Measurements from ENCODE around the gene RYR2. TPM values are rescaled to one million over a fixed set of nuclear protein-coding genes. Genes with fewer than 3 reads are reported as not detected.

RYR2 gene
- total and polyA plus RNA-seq, 9 of the 15 experiments (the other 6 are each of a cell fraction or from before 2014, with no cell fraction given): 0.03 to 0.42 (median 0.14) TPM

DNA sequence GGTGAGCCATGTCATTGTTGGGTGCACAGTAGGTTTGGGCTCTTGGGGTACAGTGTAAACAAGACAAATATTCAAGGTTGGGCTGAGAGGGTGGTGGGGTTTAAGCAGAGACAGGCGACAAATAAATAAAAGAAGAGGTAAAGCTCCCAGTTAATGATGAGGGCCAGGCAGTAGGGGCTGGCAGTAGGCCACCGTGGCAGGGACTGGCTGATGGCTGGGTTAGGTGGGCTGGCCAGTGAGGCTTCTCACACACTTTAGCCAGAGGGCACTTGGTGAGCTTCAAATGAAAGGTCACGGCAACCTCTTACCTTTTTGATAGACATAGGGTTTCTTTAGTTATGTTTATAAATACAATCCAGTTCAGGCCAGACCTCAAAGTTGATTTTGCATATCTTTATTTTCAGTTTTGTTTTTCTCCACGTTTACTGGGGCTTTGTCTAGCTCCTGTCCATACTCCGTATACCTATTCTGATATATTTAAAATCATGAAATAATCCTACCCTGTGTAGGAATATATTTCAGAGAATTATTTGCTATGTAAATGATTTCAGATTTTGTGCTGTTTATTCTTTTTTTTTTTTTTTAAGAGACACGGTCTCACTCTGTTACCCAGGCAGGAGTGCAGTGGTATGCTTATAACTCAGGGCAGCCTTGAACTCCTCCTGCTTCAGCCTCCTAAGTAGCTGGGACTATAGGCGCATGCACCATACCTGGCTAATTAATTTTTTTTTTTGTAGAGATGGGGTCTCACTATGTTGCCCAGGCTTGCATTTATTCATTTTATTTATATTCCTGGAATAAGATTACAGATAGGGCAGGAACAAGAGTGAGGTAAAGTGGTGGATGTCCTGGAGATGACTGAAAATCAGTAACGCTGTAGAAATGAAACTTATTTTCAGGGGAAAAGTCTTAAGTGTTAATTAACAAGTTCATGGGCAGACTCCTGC, 122.7 kb downstream of the RYR2 start:
- H3K9me3 ChIP-seq (replicated peaks; ENCODE audit: control insufficient read depth, insufficient read depth, low read depth, low read length): no peaks in the 10 kb centered on the region
- no peak overlapping the region for H3K9ac ChIP-seq (ENCODE audit: insufficient read depth in 1 of 2, low read depth in 2 of 2, low read length in 2 of 2)
- no TSS peak for BruUV-seq (replicated peaks)
- no peak overlapping the region for H3K4me3 ChIP-seq
- H4K20me1 ChIP-seq (replicated peaks; ENCODE audit: control insufficient read depth, insufficient read depth, low read length): no peaks in the 10 kb centered on the region
- no peak for ATAC-seq
- no peak overlapping the region for H2AFZ ChIP-seq (ENCODE audit: low read depth, low read length)
- H3K79me2 ChIP-seq (ENCODE audit: control insufficient read depth, insufficient read depth, low read length): no peaks in the 10 kb centered on the region
- H3K9me1 ChIP-seq (ENCODE audit: control insufficient read depth, insufficient read depth, low read length): no peaks in the 10 kb centered on the region
- intact Hi-C loops (cut with micrococcal nuclease) (no loop called here), in situ Hi-C loops (cut with MboI) (no loop called here)
- H3K4me1 ChIP-seq (replicated peaks in 1 of 2; ENCODE audit: control insufficient read depth in 2 of 2, insufficient read depth in 2 of 2, low read length in 2 of 2): no peaks in the 10 kb centered on the region
- H3K36me3 ChIP-seq (ENCODE audit: control insufficient read depth, insufficient read depth, low read length): no peaks in the 10 kb centered on the region
- ChIA-PET CTCF (ENCODE audit: low intra/inter-chr PET ratio) (no interaction called here), POLR2A (interaction anchor here (0.6 kb wide), 1 partner anchor 286 kb away, joined by 3 read pairs; no protein-coding TSS in a partner anchor)
- no peaks in the 10 kb centered on the region for H3K27me3 ChIP-seq (ENCODE audit: control insufficient read depth in 2 of 2, insufficient read depth in 2 of 2, low read length in 2 of 2)
- no peak overlapping the region for H3K27ac ChIP-seq (ENCODE audit: extremely low read depth, low read depth, low read length)
- DNase-seq (ENCODE audit: extremely low read depth in 1 of 4, low spot score in 3 of 4): no peak
- WGBS (ENCODE audit: insufficient coverage, low coverage, missing lambda C conversion rate): 2% methylated on average over 8 of the region's 8 CpGs
- no peak for TF ChIP-seq MEF2A (IDR thresholded peaks at IDR 0.05; ENCODE audit: control insufficient read depth, low read depth, low read length)
- TF ChIP-seq TRIM24 (IDR thresholded peaks at IDR 0.05): no peak
- TF ChIP-seq XRCC4 (IDR thresholded peaks at IDR 0.05; ENCODE audit: extremely low read depth, insufficient read depth, insufficient read length): no peak
- no peak for TF ChIP-seq RB1 (IDR thresholded peaks at IDR 0.05; ENCODE audit: low read depth)
- no peak for TF ChIP-seq ZNF408 (CRISPR knock-in tag; IDR thresholded peaks at IDR 0.05; ENCODE audit: low read depth)
- TF ChIP-seq, protein P1, sequence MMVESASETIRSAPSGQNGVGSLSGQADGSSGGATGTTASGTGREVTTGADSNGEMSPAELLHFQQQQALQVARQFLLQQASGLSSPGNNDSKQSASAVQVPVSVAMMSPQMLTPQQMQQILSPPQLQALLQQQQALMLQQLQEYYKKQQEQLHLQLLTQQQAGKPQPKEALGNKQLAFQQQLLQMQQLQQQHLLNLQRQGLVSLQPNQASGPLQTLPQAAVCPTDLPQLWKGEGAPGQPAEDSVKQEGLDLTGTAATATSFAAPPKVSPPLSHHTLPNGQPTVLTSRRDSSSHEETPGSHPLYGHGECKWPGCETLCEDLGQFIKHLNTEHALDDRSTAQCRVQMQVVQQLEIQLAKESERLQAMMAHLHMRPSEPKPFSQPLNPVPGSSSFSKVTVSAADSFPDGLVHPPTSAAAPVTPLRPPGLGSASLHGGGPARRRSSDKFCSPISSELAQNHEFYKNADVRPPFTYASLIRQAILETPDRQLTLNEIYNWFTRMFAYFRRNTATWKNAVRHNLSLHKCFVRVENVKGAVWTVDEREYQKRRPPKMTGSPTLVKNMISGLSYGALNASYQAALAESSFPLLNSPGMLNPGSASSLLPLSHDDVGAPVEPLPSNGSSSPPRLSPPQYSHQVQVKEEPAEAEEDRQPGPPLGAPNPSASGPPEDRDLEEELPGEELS (CRISPR knock-in tag; IDR thresholded peaks at IDR 0.05; ENCODE audit: borderline replicate concordance): no peak
- TF ChIP-seq CCAR2 (IDR thresholded peaks at IDR 0.05; ENCODE audit: low read depth, low read length): no peak
- FAIRE-seq: no peak
- no peak overlapping the region for H3K4me2 ChIP-seq (ENCODE audit: insufficient read depth, low read length)
